Uterus (tissue), 2 donors: ENCODE results near the gene ADARB2.

ENCODE experiments used
- CTCF ChIP-seq, 4 experiments: fragments of 200-600 bp in 2 of 4; fragments of 450-650 bp in 2 of 4; sonication (generic) in 2 of 4; IDR thresholded peaks; one replicate each; pipeline ENCODE4 v1.5.1; 2016 to 2019; ENCODE audit warnings: antibody characterized with exemption in 4 of 4, mild to moderate bottlenecking in 2 of 4, moderate library complexity in 1 of 4
- POLR2A ChIP-seq, 2 donors: fragments of 450-650 bp; IDR thresholded peaks; one replicate each; pipeline ENCODE4 v1.6.1; 2016; ENCODE audit warnings: antibody characterized with exemption in 2 of 2, mild to moderate bottlenecking in 1 of 2, moderate library complexity in 1 of 2

- TF ChIP-seq POLR2A (IDR thresholded peaks at IDR 0.05) (no peak), CTCF (IDR thresholded peaks at IDR 0.05) (no peak)
Observed at GRCh38 chr10:1424648-1425047, 312.7 kb downstream of the ADARB2 start.
